ENCODE results near the gene DYNC1LI2.

The DYNC1LI2 gene

GRCh38 chr16:66693149-66693548 lies 58.3 kb downstream of the DYNC1LI2 start (continued):
- TF ChIP-seq, protein P1, sequence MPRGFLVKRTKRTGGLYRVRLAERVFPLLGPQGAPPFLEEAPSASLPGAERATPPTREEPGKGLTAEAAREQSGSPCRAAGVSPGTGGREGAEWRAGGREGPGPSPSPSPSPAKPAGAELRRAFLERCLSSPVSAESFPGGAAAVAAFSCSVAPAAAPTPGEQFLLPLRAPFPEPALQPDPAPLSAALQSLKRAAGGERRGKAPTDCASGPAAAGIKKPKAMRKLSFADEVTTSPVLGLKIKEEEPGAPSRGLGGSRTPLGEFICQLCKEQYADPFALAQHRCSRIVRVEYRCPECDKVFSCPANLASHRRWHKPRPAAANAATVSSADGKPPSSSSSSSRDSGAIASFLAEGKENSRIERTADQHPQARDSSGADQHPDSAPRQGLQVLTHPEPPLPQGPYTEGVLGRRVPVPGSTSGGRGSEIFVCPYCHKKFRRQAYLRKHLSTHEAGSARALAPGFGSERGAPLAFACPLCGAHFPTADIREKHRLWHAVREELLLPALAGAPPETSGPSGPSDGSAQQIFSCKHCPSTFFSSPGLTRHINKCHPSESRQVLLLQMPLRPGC (tag by site-specific recombination; IDR thresholded peaks at IDR 0.05), result no peak
- TF ChIP-seq, protein P2, sequence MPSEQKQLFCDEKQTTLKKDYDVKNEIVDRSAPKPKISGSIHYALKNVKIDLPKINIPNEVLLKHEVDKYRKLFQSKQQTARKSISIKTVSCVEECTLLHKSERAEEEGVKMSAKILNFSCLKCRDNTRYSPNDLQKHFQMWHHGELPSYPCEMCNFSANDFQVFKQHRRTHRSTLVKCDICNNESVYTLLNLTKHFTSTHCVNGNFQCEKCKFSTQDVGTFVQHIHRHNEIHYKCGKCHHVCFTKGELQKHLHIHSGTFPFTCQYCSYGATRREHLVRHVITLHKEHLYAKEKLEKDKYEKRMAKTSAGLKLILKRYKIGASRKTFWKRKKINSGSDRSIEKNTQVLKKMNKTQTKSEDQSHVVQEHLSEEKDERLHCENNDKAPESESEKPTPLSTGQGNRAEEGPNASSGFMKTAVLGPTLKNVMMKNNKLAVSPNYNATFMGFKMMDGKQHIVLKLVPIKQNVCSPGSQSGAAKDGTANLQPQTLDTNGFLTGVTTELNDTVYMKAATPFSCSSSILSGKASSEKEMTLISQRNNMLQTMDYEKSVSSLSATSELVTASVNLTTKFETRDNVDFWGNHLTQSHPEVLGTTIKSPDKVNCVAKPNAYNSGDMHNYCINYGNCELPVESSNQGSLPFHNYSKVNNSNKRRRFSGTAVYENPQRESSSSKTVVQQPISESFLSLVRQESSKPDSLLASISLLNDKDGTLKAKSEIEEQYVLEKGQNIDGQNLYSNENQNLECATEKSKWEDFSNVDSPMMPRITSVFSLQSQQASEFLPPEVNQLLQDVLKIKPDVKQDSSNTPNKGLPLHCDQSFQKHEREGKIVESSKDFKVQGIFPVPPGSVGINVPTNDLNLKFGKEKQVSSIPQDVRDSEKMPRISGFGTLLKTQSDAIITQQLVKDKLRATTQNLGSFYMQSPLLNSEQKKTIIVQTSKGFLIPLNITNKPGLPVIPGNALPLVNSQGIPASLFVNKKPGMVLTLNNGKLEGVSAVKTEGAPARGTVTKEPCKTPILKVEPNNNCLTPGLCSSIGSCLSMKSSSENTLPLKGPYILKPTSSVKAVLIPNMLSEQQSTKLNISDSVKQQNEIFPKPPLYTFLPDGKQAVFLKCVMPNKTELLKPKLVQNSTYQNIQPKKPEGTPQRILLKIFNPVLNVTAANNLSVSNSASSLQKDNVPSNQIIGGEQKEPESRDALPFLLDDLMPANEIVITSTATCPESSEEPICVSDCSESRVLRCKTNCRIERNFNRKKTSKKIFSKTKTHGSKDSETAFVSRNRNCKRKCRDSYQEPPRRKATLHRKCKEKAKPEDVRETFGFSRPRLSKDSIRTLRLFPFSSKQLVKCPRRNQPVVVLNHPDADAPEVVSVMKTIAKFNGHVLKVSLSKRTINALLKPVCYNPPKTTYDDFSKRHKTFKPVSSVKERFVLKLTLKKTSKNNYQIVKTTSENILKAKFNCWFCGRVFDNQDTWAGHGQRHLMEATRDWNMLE (tag by site-specific recombination; conservative IDR thresholded peaks at IDR 0.05; ENCODE audit: low read depth), result no peak
- TF ChIP-seq, protein P3, sequence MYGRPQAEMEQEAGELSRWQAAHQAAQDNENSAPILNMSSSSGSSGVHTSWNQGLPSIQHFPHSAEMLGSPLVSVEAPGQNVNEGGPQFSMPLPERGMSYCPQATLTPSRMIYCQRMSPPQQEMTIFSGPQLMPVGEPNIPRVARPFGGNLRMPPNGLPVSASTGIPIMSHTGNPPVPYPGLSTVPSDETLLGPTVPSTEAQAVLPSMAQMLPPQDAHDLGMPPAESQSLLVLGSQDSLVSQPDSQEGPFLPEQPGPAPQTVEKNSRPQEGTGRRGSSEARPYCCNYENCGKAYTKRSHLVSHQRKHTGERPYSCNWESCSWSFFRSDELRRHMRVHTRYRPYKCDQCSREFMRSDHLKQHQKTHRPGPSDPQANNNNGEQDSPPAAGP (tag by site-specific recombination; IDR thresholded peaks at IDR 0.05), result no peak

GRCh38 chr16:66692341-66692740 lies 59.1 kb downstream of the DYNC1LI2 start:
- no peak overlapping the region for H3K27ac ChIP-seq (ENCODE audit: extremely low read depth, low read depth, low read length)
- TF ChIP-seq, protein P4, sequence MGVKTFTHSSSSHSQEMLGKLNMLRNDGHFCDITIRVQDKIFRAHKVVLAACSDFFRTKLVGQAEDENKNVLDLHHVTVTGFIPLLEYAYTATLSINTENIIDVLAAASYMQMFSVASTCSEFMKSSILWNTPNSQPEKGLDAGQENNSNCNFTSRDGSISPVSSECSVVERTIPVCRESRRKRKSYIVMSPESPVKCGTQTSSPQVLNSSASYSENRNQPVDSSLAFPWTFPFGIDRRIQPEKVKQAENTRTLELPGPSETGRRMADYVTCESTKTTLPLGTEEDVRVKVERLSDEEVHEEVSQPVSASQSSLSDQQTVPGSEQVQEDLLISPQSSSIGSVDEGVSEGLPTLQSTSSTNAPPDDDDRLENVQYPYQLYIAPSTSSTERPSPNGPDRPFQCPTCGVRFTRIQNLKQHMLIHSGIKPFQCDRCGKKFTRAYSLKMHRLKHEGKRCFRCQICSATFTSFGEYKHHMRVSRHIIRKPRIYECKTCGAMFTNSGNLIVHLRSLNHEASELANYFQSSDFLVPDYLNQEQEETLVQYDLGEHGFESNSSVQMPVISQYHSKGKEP (tag by site-specific recombination; IDR thresholded peaks at IDR 0.05), result peak; percentile 60
- TF ChIP-seq HOXA7 (CRISPR knock-in tag; IDR thresholded peaks at IDR 0.05; ENCODE audit: borderline replicate concordance) (no peak), ZNF610 (tag by site-specific recombination; IDR thresholded peaks at IDR 0.05; ENCODE audit: borderline replicate concordance) (no peak), SCRT1 (tag by site-specific recombination; IDR thresholded peaks at IDR 0.05; ENCODE audit: borderline replicate concordance) (peak; percentile 45; the same call in 1 of the 2 replicates), SCRT2 (tag by site-specific recombination; IDR thresholded peaks at IDR 0.05) (peak; percentile 84)
- peaks cover 0 to 10% of the 10 kb centered on the region in 2 experiments; a peak in 1 of 3 replicates for H3K36me3 ChIP-seq (ENCODE audit: control insufficient read depth in 2 of 2, insufficient read depth in 1 of 2, low read length in 2 of 2)
- POLR2A ChIA-PET, result no interaction called here
- no peaks in the 10 kb centered on the region for H3K9me3 ChIP-seq (ENCODE audit: control insufficient read depth, insufficient read depth, low read depth, low read length)
- H3K4me3 ChIP-seq (ENCODE audit: low read depth, low read length), result no peak overlapping the region
- H3K4me1 ChIP-seq (ENCODE audit: control insufficient read depth, insufficient read depth, low read length), result peaks cover 14% of the 10 kb centered on the region; the same call in 1 of the 2 replicates
- CTCF ChIA-PET, result interaction anchor here (0.6 to 0.8 kb wide), 2 partner anchors 24 to 1278 kb away, joined by 3 read pairs; no protein-coding TSS in a partner anchor

GRCh38 chr16:66691234-66691633 lies 60.2 kb downstream of the DYNC1LI2 start:
- ChIA-PET CTCF (interaction anchor here (2.4 kb wide), 1 partner anchor 40 kb away, joined by 9 read pairs; no protein-coding TSS in a partner anchor), POLR2A (interaction anchor here (0.6 kb wide), 1 partner anchor 482 kb away, joined by 3 read pairs; no protein-coding TSS in a partner anchor)
- peaks cover 0 to 10% of the 10 kb centered on the region in 2 experiments; a peak in 1 of 3 replicates for H3K36me3 ChIP-seq (ENCODE audit: control insufficient read depth in 2 of 2, insufficient read depth in 1 of 2, low read length in 2 of 2)
- H3K9me3 ChIP-seq (ENCODE audit: control insufficient read depth, insufficient read depth, low read depth, low read length), result no peaks in the 10 kb centered on the region
- no peak overlapping the region for H3K27ac ChIP-seq (ENCODE audit: extremely low read depth, low read depth, low read length)
- peaks cover 13% of the 10 kb centered on the region; the same call in 1 of the 2 replicates for H3K4me1 ChIP-seq (ENCODE audit: control insufficient read depth, insufficient read depth, low read length)
- H3K4me3 ChIP-seq (ENCODE audit: low read depth, low read length), result no peak overlapping the region
- TF ChIP-seq ZNF837 (tag by site-specific recombination; IDR thresholded peaks at IDR 0.05), result no peak
- TF ChIP-seq ZNF544 (tag by site-specific recombination; IDR thresholded peaks at IDR 0.05), result no peak
- TF ChIP-seq FEZF1 (tag by site-specific recombination; IDR thresholded peaks at IDR 0.05), result no peak
- no peak for TF ChIP-seq ZNF302 (tag by site-specific recombination; IDR thresholded peaks at IDR 0.05; ENCODE audit: low read depth)
- no peak for TF ChIP-seq TRIM28 (IDR thresholded peaks at IDR 0.05; ENCODE audit: borderline replicate concordance, low read length)
- TF ChIP-seq, protein P5, sequence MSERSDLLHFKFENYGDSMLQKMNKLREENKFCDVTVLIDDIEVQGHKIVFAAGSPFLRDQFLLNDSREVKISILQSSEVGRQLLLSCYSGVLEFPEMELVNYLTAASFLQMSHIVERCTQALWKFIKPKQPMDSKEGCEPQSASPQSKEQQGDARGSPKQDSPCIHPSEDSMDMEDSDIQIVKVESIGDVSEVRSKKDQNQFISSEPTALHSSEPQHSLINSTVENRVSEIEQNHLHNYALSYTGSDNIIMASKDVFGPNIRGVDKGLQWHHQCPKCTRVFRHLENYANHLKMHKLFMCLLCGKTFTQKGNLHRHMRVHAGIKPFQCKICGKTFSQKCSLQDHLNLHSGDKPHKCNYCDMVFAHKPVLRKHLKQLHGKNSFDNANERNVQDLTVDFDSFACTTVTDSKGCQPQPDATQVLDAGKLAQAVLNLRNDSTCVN (tag by site-specific recombination; optimal IDR thresholded peaks at IDR 0.05), result no peak
- no peak for TF ChIP-seq ZNF175 (tag by site-specific recombination; IDR thresholded peaks at IDR 0.05)
- no peak for TF ChIP-seq ZSCAN16 (tag by site-specific recombination; IDR thresholded peaks at IDR 0.05)
- no peak for TF ChIP-seq ZSCAN18 (tag by site-specific recombination; IDR thresholded peaks at IDR 0.05)
- no peak for TF ChIP-seq RBAK (tag by site-specific recombination; IDR thresholded peaks at IDR 0.05)
- TF ChIP-seq YY1 (tag by site-specific recombination; IDR thresholded peaks at IDR 0.05), result no peak

All from HEK293 (cell line).